Measurements from ENCODE around the gene GMPR. TPM values are rescaled to one million over a fixed set of nuclear protein-coding genes. Genes with fewer than 3 reads are reported as not detected.

GMPR gene
- polyA plus RNA-seq (2013, experiment 1 of 2): 4.4 TPM
- polyA plus RNA-seq (2013, experiment 2 of 2): 7.5 TPM

DNA sequence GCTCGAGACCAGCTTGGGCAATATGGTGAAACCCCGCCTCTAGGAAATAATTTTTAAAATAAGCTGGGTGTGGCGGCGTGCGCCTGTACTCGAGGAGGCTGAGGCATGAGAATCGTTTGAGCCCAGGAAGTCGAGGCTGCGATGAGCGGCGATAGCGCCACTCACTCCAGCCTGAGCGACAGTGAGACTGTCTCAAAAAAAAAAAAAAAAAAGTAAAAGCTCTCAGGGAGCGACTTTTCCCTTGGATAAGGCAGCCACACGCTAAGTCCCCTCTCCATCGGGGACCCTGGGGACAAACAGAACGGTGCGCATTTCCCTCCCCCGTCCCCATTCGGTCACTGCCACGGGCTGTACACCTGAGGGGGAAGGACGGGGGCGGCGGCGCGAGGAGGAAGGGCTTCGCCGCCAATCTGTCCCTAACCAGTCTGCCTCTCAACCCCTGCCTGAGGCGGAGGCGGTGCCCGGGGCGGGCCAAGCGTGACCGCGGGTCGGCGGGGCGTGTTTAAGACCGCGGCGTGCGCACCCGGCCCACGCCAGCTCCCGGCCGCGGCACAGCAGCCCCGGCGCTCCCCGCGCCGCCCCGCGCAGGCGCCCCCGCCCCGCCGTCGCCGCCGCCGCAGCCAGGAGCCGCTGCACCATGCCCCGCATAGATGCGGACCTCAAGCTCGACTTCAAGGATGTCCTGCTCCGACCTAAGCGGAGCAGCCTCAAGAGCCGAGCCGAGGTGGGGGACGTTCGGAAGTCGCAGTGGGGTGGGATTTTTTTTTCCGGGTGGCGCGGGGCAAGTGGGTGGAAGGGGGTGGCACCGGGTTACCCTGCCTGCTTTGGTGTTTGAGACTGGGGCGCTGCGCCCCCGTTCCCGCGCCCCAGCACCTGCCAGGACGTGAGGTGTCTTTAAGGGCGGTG is at the start of gene GMPR:
Gene GMPR, plus strand, starts transcription at position 531 of the 906 bp plus-strand sequence. Its CDS starts 107 bp downstream, at position 638.
- Histone ChIP-seq H3K36me3 (ENCODE audit: insufficient read depth, low read length) (no peaks in the 10 kb centered on the region), H3K4me1 (ENCODE audit: insufficient read depth, low read length) (peaks cover 11% of the 10 kb centered on the region; the same call in 1 of the 2 replicates), H3K27ac (ENCODE audit: low read depth, low read length) (no peak within 1 kb of the TSS), H3K9ac (ENCODE audit: low read depth, low read length) (0 out of 2 replicates have a peak within 1 kb of the TSS, but pooled peaks have one; percentile 14), H3K4me3 (ENCODE audit: low read length) (peak within 1 kb of the TSS; percentile 62), H3K9me3 (ENCODE audit: insufficient read depth, low read depth, low read length) (no peaks in the 10 kb centered on the region), H3K27me3 (ENCODE audit: insufficient read depth, low read length) (peaks cover 59% of the 10 kb centered on the region)
- WGBS: 4% methylated on average over 84 of the region's 84 CpGs

DNA sequence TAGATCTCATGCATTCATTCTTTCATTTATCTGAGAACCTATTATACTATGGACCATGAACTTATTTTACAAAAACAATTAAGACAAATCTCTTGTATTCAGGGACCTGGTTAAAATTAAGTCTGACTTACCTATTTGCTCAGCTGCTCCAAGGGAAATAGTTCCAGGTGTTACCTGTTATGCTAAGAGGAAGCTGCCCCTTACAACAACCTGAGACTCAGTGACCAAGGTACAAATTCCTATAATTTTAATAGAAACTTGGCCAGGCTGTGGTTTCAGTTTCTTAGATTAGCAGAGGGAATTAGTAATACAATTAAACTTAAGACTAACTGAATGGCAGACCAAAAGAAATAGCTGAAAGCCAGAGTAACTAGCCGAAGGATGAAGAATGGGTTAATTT is 48.2 kb upstream of the GMPR start:
- no peaks in the 10 kb centered on the region for H3K4me1 ChIP-seq (ENCODE audit: insufficient read depth, low read length)
- H3K9me3 ChIP-seq (ENCODE audit: insufficient read depth, low read depth, low read length): no peaks in the 10 kb centered on the region
- H3K9ac ChIP-seq (ENCODE audit: low read depth, low read length): no peak overlapping the region
- H3K4me3 ChIP-seq (ENCODE audit: low read length): no peak overlapping the region
- no peaks in the 10 kb centered on the region for H3K36me3 ChIP-seq (ENCODE audit: insufficient read depth, low read length)
- WGBS: 100% methylated on average over 1 of the region's 1 CpG
- H3K27me3 ChIP-seq (ENCODE audit: insufficient read depth, low read length): no peaks in the 10 kb centered on the region
- no peak overlapping the region for H3K27ac ChIP-seq (ENCODE audit: low read depth, low read length)

DNA sequence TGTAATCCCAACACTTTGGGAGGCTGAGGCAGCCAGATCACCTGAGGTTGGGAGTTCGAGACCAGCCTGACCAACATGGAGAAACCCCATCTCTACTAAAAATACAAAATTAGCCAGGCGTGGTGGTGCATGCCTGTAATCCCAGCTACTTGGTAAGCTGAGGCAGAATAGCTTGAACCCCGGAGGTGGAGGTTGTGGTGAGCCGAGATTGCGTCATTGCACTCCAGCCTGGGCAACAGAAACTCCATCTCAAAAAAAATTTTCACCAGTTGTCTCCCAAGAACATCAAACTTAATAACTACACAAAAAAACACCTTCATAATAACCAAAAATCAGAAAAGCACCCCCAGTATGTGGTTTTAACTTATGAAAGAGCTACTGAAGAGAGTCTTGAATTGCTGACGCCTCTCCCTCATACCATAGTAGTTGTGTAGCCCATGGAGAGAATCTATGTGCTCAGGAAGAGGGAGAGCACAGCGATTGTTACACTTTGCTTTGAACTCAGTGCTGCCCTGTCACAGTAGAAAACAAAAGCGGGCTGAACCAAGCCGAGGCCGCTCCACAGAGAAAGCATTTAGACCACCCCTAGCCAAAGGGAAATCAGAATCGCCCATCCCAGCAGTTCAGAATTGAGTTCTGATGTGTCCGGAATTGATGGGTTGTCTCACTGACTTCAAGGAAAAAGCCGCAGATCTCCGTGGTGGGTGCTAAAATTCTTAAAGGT is 42.0 kb upstream of the GMPR start:
- Histone ChIP-seq H3K27ac (ENCODE audit: low read depth, low read length) (no peak overlapping the region), H3K4me3 (ENCODE audit: low read length) (no peak overlapping the region), H3K36me3 (ENCODE audit: insufficient read depth, low read length) (no peaks in the 10 kb centered on the region), H3K27me3 (ENCODE audit: insufficient read depth, low read length) (no peaks in the 10 kb centered on the region), H3K4me1 (ENCODE audit: insufficient read depth, low read length) (0 out of 2 replicates have a peak, but pooled peaks cover 5% of the 10 kb centered on the region), H3K9ac (ENCODE audit: low read depth, low read length) (no peak overlapping the region), H3K9me3 (ENCODE audit: insufficient read depth, low read depth, low read length) (no peaks in the 10 kb centered on the region)
- 89% methylated on average over 14 of the region's 14 CpGs for WGBS

DNA sequence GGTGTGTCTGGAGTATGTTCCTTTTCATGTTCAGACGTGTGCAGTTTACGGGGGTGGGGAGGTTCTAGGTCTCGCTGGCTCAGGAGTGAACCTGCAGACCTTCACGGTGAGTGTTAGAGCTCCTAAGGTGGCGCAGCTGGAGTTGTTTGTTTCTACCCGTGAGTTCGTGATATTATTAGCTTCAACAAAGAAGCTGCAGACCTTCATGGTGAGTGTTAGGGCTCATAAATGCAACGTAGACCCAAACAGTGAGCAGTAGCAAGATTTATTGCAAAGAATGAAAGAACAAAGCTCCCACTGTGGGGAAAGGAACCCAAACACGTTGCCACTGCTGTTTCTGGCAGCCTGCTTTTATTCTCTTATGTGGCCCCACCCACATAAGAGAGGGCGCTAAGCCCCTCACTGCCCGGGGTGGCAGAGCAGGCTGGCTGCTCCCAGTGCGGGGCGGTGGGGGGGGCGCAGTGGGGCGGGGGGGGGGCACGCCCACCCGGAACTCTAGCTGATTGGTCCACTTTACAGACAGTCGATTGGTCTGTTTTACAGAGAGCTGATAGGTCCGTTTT is 41.3 kb upstream of the GMPR start:
- no peaks in the 10 kb centered on the region for H3K36me3 ChIP-seq (ENCODE audit: insufficient read depth, low read length)
- H3K4me3 ChIP-seq (ENCODE audit: low read length): no peak overlapping the region
- no peak overlapping the region for H3K27ac ChIP-seq (ENCODE audit: low read depth, low read length)
- no peak overlapping the region for H3K9ac ChIP-seq (ENCODE audit: low read depth, low read length)
- no peaks in the 10 kb centered on the region for H3K27me3 ChIP-seq (ENCODE audit: insufficient read depth, low read length)
- H3K9me3 ChIP-seq (ENCODE audit: insufficient read depth, low read depth, low read length): no peaks in the 10 kb centered on the region
- WGBS: 93% methylated on average over 14 of the region's 19 CpGs
- 0 out of 2 replicates have a peak, but pooled peaks cover 5% of the 10 kb centered on the region for H3K4me1 ChIP-seq (ENCODE audit: insufficient read depth, low read length)

DNA sequence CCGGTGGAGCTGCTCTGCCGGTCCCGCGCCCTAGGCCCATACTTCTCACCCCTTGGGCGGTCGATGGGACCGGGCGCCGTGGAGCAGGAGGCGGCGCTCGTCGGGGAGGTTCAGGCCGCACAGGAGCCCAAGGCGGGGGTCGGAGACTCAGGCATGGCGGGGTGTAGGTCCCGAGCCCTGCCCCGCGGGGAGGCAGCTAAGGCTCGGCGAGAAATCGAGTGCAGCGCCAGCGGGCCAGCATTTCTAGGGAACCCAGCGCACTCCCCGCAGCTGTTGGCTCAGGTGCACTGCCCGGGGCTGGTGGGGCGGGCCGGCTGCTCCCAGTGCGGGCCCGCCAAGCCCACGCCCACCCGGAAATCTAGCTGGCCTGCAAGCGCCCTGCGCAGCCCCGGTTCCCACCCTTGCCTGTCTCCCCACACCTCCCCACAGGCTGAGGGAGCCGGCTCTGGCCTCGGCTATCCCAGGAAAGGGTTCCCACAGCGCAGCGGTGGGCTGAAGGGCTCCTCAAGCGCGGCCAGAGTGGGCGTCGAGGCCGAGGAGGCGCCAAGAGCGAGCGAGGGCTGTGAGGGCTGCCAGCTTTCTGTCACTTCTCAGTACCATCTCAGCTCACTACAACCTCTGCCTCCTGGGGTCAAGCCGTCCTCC is 40.2 kb upstream of the GMPR start:
- H3K27me3 ChIP-seq (ENCODE audit: insufficient read depth, low read length): no peaks in the 10 kb centered on the region
- no peaks in the 10 kb centered on the region for H3K9me3 ChIP-seq (ENCODE audit: insufficient read depth, low read depth, low read length)
- no peak overlapping the region for H3K4me3 ChIP-seq (ENCODE audit: low read length)
- H3K4me1 ChIP-seq (ENCODE audit: insufficient read depth, low read length): 0 out of 2 replicates have a peak, but pooled peaks cover 5% of the 10 kb centered on the region
- WGBS: 91% methylated on average over 50 of the region's 50 CpGs
- H3K27ac ChIP-seq (ENCODE audit: low read depth, low read length): no peak overlapping the region
- H3K9ac ChIP-seq (ENCODE audit: low read depth, low read length): no peak overlapping the region
- no peaks in the 10 kb centered on the region for H3K36me3 ChIP-seq (ENCODE audit: insufficient read depth, low read length)

DNA sequence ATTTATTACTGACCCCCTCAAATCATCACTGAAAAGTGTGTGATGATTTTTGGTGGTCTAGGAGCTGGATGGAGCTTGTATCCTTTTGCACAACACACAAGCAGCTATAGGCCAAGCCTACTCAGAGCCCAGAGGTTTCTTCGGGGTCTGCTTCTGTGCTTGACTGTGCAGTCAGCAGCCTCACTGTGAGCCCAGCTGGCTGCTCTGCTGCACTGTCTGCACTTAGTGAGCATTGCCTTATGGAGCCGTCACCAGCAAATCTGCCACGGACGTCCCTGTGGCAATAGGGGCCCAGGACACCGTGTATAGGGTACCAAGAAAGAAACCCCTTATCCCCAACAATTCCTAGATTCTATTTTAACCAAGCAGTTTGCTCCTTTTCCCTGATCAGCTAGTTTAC is 38.6 kb upstream of the GMPR start:
- no peaks in the 10 kb centered on the region for H3K9me3 ChIP-seq (ENCODE audit: insufficient read depth, low read depth, low read length)
- 91% methylated on average over 5 of the region's 5 CpGs for WGBS
- no peak overlapping the region for H3K27ac ChIP-seq (ENCODE audit: low read depth, low read length)
- H3K27me3 ChIP-seq (ENCODE audit: insufficient read depth, low read length): no peaks in the 10 kb centered on the region
- no peaks in the 10 kb centered on the region for H3K36me3 ChIP-seq (ENCODE audit: insufficient read depth, low read length)
- H3K4me1 ChIP-seq (ENCODE audit: insufficient read depth, low read length): 0 out of 2 replicates have a peak, but pooled peaks cover 5% of the 10 kb centered on the region
- no peak overlapping the region for H3K9ac ChIP-seq (ENCODE audit: low read depth, low read length)
- no peak overlapping the region for H3K4me3 ChIP-seq (ENCODE audit: low read length)

DNA sequence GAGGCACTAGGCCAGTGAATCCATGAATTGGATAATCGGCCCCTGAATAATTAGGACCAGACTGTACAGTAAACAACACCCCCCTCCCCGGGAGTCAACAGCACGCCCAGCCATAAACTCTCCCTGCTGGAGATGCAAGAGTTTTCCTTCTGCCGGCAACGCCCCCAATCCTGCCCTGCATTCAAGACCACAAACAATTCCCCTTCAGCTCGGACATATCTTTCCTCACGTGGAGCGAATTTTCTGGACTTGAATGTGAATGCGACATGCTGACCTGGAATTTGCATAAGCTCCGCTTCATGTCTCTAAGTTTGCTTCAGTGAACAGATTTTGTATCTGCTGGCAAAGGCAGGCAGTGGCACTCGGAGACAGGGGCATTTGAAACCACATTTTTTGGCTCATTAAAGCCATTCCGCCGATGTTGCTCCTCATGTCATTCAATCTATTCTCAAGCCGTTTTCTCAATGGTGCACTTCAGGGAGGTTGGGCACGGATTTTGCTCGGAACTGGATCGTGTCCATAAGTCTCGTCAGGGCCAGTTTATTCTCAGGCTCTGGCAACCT is 38.0 kb upstream of the GMPR start:
- Histone ChIP-seq H3K4me1 (ENCODE audit: insufficient read depth, low read length) (0 out of 2 replicates have a peak, but pooled peaks cover 5% of the 10 kb centered on the region), H3K4me3 (ENCODE audit: low read length) (no peak overlapping the region), H3K27ac (ENCODE audit: low read depth, low read length) (no peak overlapping the region), H3K27me3 (ENCODE audit: insufficient read depth, low read length) (no peaks in the 10 kb centered on the region), H3K9ac (ENCODE audit: low read depth, low read length) (no peak overlapping the region), H3K36me3 (ENCODE audit: insufficient read depth, low read length) (no peaks in the 10 kb centered on the region), H3K9me3 (ENCODE audit: insufficient read depth, low read depth, low read length) (no peaks in the 10 kb centered on the region)
- WGBS: 82% methylated on average over 18 of the region's 18 CpGs

DNA sequence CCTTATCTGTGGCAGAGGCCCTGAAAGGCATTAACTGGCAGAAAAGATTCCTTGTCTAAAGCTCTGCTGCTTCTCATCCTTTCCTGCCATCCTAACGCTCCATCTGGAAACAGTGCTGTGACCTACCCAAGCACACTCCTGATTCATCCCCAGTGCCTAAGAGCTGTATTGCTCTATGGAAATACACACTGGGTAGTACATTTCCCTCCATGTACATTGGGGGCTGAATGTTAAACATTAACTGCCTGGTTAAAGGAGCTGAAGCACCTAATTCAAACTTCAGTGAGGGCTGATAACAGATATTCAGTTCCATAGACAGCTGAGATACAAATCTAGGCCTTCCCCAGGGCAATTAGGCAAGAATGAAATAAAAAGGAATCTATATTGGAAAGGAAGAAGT is 36.7 kb upstream of the GMPR start:
- no peak overlapping the region for H3K4me3 ChIP-seq (ENCODE audit: low read length)
- WGBS: 90% methylated on average over 1 of the region's 1 CpG
- no peaks in the 10 kb centered on the region for H3K27me3 ChIP-seq (ENCODE audit: insufficient read depth, low read length)
- H3K9ac ChIP-seq (ENCODE audit: low read depth, low read length): no peak overlapping the region
- H3K36me3 ChIP-seq (ENCODE audit: insufficient read depth, low read length): no peaks in the 10 kb centered on the region
- no peaks in the 10 kb centered on the region for H3K9me3 ChIP-seq (ENCODE audit: insufficient read depth, low read depth, low read length)
- H3K4me1 ChIP-seq (ENCODE audit: insufficient read depth, low read length): 0 out of 2 replicates have a peak, but pooled peaks cover 5% of the 10 kb centered on the region
- no peak overlapping the region for H3K27ac ChIP-seq (ENCODE audit: low read depth, low read length)

DNA sequence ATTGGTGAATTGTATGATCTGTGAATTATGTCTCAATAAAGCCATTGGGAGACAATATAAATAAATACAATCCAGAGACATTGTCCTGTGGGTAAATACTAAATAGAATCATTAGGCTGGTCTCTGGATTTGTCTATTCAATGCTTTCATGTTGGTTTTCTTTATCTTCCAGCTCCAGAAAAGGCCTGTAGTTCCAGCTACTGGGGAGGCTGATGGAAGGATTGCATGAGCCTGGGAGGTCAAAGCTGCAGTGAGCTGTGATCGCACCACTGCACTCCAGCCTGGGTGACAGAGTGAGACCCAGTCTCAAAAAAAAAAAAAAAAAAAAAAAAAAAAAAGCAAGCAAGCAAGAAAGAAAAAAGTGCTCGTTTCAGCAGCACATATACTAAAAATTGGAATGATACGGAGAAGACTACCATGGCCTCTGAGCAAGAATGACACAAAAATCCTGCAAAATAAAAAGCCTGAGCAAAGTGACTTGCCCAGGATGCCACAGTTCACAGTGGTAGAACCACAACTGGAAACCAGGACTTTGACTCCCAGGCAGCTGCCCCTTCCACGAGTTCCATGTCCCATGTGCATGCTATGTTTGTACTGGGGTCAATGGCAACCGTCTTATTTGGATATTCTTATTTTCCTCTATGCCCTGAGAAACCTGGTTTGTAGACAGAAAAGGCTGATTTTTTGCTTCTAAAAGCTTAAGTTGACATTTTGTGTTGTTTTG is 33.6 kb upstream of the GMPR start:
- Histone ChIP-seq H3K27ac (ENCODE audit: low read depth, low read length) (no peak overlapping the region), H3K4me3 (ENCODE audit: low read length) (no peak overlapping the region)
- WGBS: 92% methylated on average over 5 of the region's 5 CpGs

More for the DNA sequence above, 33.6 kb upstream of the GMPR start:
- Histone ChIP-seq H3K27me3 (ENCODE audit: insufficient read depth, low read length) (no peaks in the 10 kb centered on the region), H3K9me3 (ENCODE audit: insufficient read depth, low read depth, low read length) (no peaks in the 10 kb centered on the region), H3K36me3 (ENCODE audit: insufficient read depth, low read length) (no peaks in the 10 kb centered on the region), H3K9ac (ENCODE audit: low read depth, low read length) (no peak overlapping the region; the same call in 1 of the 2 replicates), H3K4me1 (ENCODE audit: insufficient read depth, low read length) (0 out of 2 replicates have a peak, but pooled peaks cover 5% of the 10 kb centered on the region)

All from HUES64 (cell line).